HEK293 (cell line): ENCODE data around the gene MAU2.
"Not testable (repeated sequence)": the region's sequence is repeated elsewhere in the genome, so short reads cannot be mapped to it uniquely, and the experiment has no call there.

Experiments
- CTCF ChIA-PET: fragments of 350-600 bp; formaldehyde crosslinking; extraction: SDS; loops from one replicate; lab custom pipeline; 2021; ENCODE audit warnings: antibody characterized with exemption; lab: Yijun Ruan, JAX
- POLR2A ChIA-PET: fragments of 300-600 bp; formaldehyde crosslinking; extraction: SDS; loops from one replicate; lab custom pipeline; 2020; ENCODE audit warnings: antibody characterized with exemption, inconsistent platforms; lab: Yijun Ruan, JAX
- H3K27ac ChIP-seq: fragments of 200-500 bp; sonication (Bioruptor generic); 2 replicates; pipeline ENCODE4 v1.5.1; 2014; ENCODE audit warnings: low read depth, low read length, control low read depth, inconsistent platforms; ENCODE audit errors: extremely low read depth
- H3K36me3 ChIP-seq, 2 experiments: fragments of 200-500 bp in 1 of 2; sonication (Bioruptor generic) in 1 of 2; 1 replicate in 1 of 2; 2 replicates in 1 of 2; pipeline ENCODE4 v1.5.1; 2014 to 2017; ENCODE audit warnings: inconsistent platforms in 2 of 2, low read length in 2 of 2; ENCODE audit not compliant: control insufficient read depth in 2 of 2, insufficient read depth in 1 of 2
- H3K4me1 ChIP-seq: fragments of 200-500 bp; sonication (Bioruptor generic); 2 replicates; pipeline ENCODE4 v1.5.1; 2014; ENCODE audit warnings: mild to moderate bottlenecking, low read length, inconsistent platforms; ENCODE audit not compliant: control insufficient read depth, insufficient read depth
- H3K4me3 ChIP-seq: 2 replicates; pipeline ENCODE4 v1.5.1; 2011; ENCODE audit warnings: low read depth, mild to moderate bottlenecking, control low read depth, low read length, moderate library complexity
- H3K9me3 ChIP-seq: fragments of 200-500 bp; sonication (Bioruptor generic); 2 replicates; pipeline ENCODE4 v1.5.1; 2014; ENCODE audit warnings: low read depth, low read length, inconsistent platforms; ENCODE audit not compliant: control insufficient read depth, insufficient read depth
- IKZF3 ChIP-seq: fragments of 450-650 bp; IDR thresholded peaks from 2 replicates; pipeline ENCODE4 v1.5.0; 2018; ENCODE audit warnings: missing biosample characterization, mild to moderate bottlenecking, missing genetic modification characterization, moderate library complexity
- KLF1 ChIP-seq: fragments of 450-650 bp; formaldehyde crosslinking; IDR thresholded peaks from 2 replicates; pipeline ENCODE4 v1.5.1; 2016; ENCODE audit warnings: missing biosample characterization, missing genetic modification characterization
- OSR2 ChIP-seq: fragments of 450-650 bp; formaldehyde crosslinking; IDR thresholded peaks from 2 replicates; pipeline ENCODE4 v1.5.1; 2016; ENCODE audit warnings: missing biosample characterization, missing genetic modification characterization
- ZBTB11 ChIP-seq: fragments of 450-650 bp; formaldehyde crosslinking; conservative IDR thresholded peaks from 2 replicates; pipeline ENCODE4 v1.5.1; 2016; ENCODE audit warnings: low read depth, missing biosample characterization, missing genetic modification characterization
- ZBTB7A ChIP-seq: fragments of 450-650 bp; formaldehyde crosslinking; IDR thresholded peaks from 2 replicates; pipeline ENCODE4 v1.5.1; 2016; ENCODE audit warnings: low read depth, missing biosample characterization, missing genetic modification characterization
- ZNF121 ChIP-seq: fragments of 450-650 bp; formaldehyde crosslinking; IDR thresholded peaks from 2 replicates; pipeline ENCODE4 v1.5.1; 2016; ENCODE audit warnings: missing biosample characterization, missing genetic modification characterization
- ZNF155 ChIP-seq: fragments of 450-650 bp; formaldehyde crosslinking; IDR thresholded peaks from 2 replicates; pipeline ENCODE4 v1.5.1; 2016; ENCODE audit warnings: missing biosample characterization, missing genetic modification characterization
- ZNF157 ChIP-seq: fragments of 450-650 bp; formaldehyde crosslinking; IDR thresholded peaks from 2 replicates; pipeline ENCODE4 v1.5.1; 2016; ENCODE audit warnings: missing biosample characterization, missing genetic modification characterization
- ZNF266 ChIP-seq: fragments of 450-650 bp; formaldehyde crosslinking; IDR thresholded peaks from 2 replicates; pipeline ENCODE4 v1.5.1; 2016; ENCODE audit warnings: missing biosample characterization, missing genetic modification characterization, low read depth
- ZNF473 ChIP-seq: fragments of 450-650 bp; formaldehyde crosslinking; IDR thresholded peaks from 2 replicates; pipeline ENCODE4 v1.5.1; 2017; ENCODE audit warnings: missing biosample characterization, missing genetic modification characterization
- ZNF513 ChIP-seq: fragments of 450-650 bp; IDR thresholded peaks from 2 replicates; pipeline ENCODE4 v1.5.1; 2018; ENCODE audit warnings: missing biosample characterization, missing genetic modification characterization
- ZNF623 ChIP-seq: fragments of 450-650 bp; formaldehyde crosslinking; IDR thresholded peaks from 2 replicates; pipeline ENCODE4 v1.5.1; 2016; ENCODE audit warnings: missing biosample characterization, missing genetic modification characterization
- ZNF677 ChIP-seq: fragments of 450-650 bp; IDR thresholded peaks from 2 replicates; pipeline ENCODE4 v1.5.0; 2018; ENCODE audit warnings: missing biosample characterization, mild to moderate bottlenecking, missing genetic modification characterization, moderate library complexity
- ZNF768 ChIP-seq: fragments of 450-650 bp; formaldehyde crosslinking; IDR thresholded peaks from 2 replicates; pipeline ENCODE4 v1.5.1; 2018; ENCODE audit warnings: missing biosample characterization, mild to moderate bottlenecking, missing genetic modification characterization
- TF ChIP-seq, protein P1 (sequence below): fragments of 450-650 bp; formaldehyde crosslinking; IDR thresholded peaks from 2 replicates; pipeline ENCODE4 v1.5.1; 2017; ENCODE audit warnings: missing biosample characterization, mild to moderate bottlenecking, missing genetic modification characterization, moderate library complexity
- TF ChIP-seq, protein P2 (sequence below): fragments of 450-650 bp; formaldehyde crosslinking; IDR thresholded peaks from 2 replicates; pipeline ENCODE4 v1.5.1; 2016; ENCODE audit warnings: missing biosample characterization, missing genetic modification characterization
- TF ChIP-seq, protein P3 (sequence below): fragments of 450-650 bp; formaldehyde crosslinking; optimal IDR thresholded peaks from 2 replicates; pipeline ENCODE3; 2016; ENCODE audit warnings: missing biosample characterization, mild to moderate bottlenecking, missing genetic modification characterization

Gene MAU2

GRCh38 chr19:19350756-19351155 lies 30.1 kb downstream of the MAU2 start:
- H3K4me3 ChIP-seq, H3K27ac ChIP-seq, H3K4me1 ChIP-seq, POLR2A ChIA-PET, H3K9me3 ChIP-seq: not testable (repeated sequence)
- peaks cover 25 to 87% of the 10 kb centered on the region in 2 experiments; a peak in 2 of 3 replicates for H3K36me3 ChIP-seq
- CTCF ChIA-PET = interaction anchor here (0.9 kb wide), 1 partner anchor 205 kb away, joined by 4 read pairs; no protein-coding TSS in a partner anchor
- TF ChIP-seq ZNF121 = peak; percentile 56; the same call in 1 of the 2 replicates

GRCh38 chr19:19352823-19353222 lies 32.2 kb downstream of the MAU2 start:
- no peak for TF ChIP-seq ZNF768 (tag by site-specific recombination)
- no peak for TF ChIP-seq KLF1 (tag by site-specific recombination)
- TF ChIP-seq, protein P1, sequence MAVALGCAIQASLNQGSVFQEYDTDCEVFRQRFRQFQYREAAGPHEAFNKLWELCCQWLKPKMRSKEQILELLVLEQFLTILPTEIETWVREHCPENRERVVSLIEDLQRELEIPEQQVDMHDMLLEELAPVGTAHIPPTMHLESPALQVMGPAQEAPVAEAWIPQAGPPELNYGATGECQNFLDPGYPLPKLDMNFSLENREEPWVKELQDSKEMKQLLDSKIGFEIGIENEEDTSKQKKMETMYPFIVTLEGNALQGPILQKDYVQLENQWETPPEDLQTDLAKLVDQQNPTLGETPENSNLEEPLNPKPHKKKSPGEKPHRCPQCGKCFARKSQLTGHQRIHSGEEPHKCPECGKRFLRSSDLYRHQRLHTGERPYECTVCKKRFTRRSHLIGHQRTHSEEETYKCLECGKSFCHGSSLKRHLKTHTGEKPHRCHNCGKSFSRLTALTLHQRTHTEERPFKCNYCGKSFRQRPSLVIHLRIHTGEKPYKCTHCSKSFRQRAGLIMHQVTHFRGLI (tag by site-specific recombination) = no peak
- TF ChIP-seq ZNF623 (tag by site-specific recombination) = no peak
- TF ChIP-seq ZNF266 (tag by site-specific recombination) = no peak
- TF ChIP-seq ZNF473 (tag by site-specific recombination) = no peak
- no peak for TF ChIP-seq ZBTB11 (tag by site-specific recombination)
- TF ChIP-seq ZNF677 (tag by site-specific recombination) = no peak
- TF ChIP-seq, protein P2, sequence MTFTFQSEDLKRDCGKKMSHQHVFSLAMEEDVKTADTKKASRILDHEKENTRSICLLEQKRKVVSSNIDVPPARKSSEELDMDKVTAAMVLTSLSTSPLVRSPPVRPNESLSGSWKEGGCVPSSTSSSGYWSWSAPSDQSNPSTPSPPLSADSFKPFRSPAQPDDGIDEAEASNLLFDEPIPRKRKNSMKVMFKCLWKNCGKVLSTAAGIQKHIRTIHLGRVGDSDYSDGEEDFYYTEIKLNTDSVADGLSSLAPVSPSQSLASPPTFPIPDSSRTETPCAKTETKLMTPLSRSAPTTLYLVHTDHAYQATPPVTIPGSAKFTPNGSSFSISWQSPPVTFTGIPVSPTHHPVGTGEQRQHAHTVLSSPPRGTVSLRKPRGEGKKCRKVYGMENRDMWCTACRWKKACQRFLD (tag by site-specific recombination) = no peak
- no peak for TF ChIP-seq ZNF513 (tag by site-specific recombination)
- TF ChIP-seq OSR2 (tag by site-specific recombination) = no peak
- no peak for TF ChIP-seq ZNF157 (tag by site-specific recombination)
- TF ChIP-seq ZBTB7A (tag by site-specific recombination) = no peak
- TF ChIP-seq ZNF121 = no peak
- TF ChIP-seq IKZF3 = no peak
- no peak for TF ChIP-seq ZNF155 (tag by site-specific recombination)
- TF ChIP-seq, protein P3, sequence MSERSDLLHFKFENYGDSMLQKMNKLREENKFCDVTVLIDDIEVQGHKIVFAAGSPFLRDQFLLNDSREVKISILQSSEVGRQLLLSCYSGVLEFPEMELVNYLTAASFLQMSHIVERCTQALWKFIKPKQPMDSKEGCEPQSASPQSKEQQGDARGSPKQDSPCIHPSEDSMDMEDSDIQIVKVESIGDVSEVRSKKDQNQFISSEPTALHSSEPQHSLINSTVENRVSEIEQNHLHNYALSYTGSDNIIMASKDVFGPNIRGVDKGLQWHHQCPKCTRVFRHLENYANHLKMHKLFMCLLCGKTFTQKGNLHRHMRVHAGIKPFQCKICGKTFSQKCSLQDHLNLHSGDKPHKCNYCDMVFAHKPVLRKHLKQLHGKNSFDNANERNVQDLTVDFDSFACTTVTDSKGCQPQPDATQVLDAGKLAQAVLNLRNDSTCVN = no peak
- ChIA-PET POLR2A (interaction anchor here (0.6 kb wide), 1 partner anchor 219 kb away, joined by 3 read pairs; no protein-coding TSS in a partner anchor), CTCF (interaction anchor here (0.6 to 1.3 kb wide), 5 partner anchors 9 to 178 kb away, joined by 3 to 5 read pairs (median 3); no protein-coding TSS in a partner anchor)
- H3K9me3 ChIP-seq = no peaks in the 10 kb centered on the region
- H3K36me3 ChIP-seq = peaks cover 26 to 86% of the 10 kb centered on the region in 2 experiments; a peak in 2 of 3 replicates
- no peak overlapping the region for H3K27ac ChIP-seq
- H3K4me3 ChIP-seq = no peak overlapping the region
- H3K4me1 ChIP-seq = no peaks in the 10 kb centered on the region
